GM12873 (cell line): ENCODE measurements around the gene ARFGAP1.

Source experiments
- TF ChIP-seq, protein P1 (sequence below): IDR thresholded peaks from 2 replicates; pipeline ENCODE4 v1.5.1; 2012; ENCODE audit warnings: low read depth, mild to moderate bottlenecking, moderate library complexity, low read length, control low read depth; ENCODE audit not compliant: insufficient read depth; ENCODE audit errors: missing control alignments

The ARFGAP1 gene

DNA sequence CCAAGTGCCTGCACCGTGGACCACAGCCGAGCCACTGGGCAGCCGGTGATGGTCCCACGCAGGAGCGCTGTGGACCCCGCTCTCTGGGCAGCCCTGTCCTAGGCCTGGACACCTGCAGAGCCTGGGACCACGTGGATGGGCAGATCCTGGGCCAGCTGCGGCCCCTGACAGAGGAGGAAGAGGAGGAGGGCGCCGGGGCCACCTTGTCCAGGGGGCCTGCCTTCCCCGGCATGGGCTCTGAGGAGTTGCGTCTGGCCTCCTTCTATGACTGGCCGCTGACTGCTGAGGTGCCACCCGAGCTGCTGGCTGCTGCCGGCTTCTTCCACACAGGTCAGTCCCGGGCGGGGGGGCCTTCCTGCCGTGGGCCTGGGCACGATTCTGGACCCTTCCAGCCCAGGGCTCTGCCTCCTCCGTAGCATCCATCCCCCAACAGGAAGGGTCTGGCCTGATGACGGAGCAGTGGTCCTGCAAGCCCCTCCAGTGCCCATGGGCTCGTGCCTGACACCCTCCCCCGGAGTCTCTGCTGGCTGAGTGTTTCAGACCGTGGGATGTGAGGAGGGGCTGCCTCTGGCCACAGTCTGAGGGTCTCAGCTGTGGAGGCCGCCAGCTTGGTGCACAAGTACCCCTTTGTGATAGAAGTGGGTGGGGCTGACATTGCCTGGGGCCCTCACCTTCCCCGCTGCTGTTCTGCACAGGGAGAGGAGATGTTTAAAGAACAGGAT, 36.3 kb upstream of the ARFGAP1 start:
- TF ChIP-seq, protein P1, sequence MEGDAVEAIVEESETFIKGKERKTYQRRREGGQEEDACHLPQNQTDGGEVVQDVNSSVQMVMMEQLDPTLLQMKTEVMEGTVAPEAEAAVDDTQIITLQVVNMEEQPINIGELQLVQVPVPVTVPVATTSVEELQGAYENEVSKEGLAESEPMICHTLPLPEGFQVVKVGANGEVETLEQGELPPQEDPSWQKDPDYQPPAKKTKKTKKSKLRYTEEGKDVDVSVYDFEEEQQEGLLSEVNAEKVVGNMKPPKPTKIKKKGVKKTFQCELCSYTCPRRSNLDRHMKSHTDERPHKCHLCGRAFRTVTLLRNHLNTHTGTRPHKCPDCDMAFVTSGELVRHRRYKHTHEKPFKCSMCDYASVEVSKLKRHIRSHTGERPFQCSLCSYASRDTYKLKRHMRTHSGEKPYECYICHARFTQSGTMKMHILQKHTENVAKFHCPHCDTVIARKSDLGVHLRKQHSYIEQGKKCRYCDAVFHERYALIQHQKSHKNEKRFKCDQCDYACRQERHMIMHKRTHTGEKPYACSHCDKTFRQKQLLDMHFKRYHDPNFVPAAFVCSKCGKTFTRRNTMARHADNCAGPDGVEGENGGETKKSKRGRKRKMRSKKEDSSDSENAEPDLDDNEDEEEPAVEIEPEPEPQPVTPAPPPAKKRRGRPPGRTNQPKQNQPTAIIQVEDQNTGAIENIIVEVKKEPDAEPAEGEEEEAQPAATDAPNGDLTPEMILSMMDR: no peak

DNA sequence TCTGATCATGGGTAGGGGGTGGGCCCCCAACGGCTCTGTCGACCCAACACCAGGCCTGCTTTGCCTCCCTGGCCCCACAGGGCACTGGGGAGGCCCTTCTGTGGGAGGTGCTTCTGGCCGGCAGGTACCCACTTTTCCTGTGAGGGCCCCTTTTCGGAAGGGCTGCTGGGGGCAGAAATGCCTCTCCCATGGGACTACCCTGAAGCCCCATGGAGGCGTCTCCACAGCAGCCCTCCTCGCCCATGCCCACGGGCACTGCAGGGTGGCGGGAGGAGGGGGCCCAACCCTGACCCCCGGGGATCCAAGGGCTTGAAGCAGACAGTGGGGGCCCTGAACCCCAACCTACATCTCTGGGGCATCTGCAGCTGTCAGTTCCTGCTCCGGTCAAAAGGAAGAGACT, 34.6 kb upstream of the ARFGAP1 start:
- TF ChIP-seq, protein P1: no peak

DNA sequence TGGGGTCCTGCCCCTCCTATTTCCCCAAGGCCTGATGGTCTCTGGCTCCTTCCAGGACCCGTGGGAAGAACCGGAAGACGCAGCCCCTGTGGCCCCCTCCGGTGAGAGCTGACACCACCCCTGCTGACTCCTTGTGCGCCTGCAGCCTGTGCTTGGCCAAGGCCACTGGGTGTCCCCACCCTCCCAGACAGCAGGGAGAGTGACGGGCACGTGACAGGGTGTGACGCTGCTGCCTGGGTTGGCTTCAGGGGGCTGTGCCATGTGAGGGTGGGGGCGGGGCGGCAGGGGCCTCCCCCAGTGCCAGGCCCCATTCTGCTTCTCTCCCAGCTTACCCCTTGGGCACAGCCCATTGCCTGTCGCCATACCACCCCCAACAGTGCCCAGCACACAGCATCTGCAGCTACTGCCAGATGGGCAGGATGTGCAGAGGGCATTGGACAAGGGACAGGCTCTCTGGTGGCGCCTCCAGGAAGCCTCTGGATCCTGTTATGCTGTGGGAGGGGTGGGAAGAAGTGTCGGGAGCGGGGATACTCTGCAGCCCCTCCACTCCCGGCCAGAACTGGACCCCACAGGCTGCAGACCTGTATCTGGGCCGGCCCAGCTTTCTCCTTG, 34.0 kb upstream of the ARFGAP1 start:
- TF ChIP-seq, protein P1: no peak

DNA sequence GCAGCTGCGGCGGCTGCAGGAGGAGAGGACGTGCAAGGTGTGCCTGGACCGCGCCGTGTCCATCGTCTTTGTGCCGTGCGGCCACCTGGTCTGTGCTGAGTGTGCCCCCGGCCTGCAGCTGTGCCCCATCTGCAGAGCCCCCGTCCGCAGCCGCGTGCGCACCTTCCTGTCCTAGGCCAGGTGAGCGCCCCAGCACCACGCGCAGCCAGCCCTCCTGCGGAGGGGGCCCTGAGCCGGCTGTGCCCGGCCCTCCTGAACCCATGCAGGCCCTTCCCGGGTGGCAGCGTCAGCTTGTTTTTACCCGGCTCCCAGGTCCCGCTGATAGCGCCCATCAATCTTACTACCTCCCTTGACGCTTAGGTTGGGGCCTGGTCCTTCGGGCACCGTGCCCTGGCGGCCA, 33.2 kb upstream of the ARFGAP1 start:
- TF ChIP-seq, protein P1: no peak

DNA sequence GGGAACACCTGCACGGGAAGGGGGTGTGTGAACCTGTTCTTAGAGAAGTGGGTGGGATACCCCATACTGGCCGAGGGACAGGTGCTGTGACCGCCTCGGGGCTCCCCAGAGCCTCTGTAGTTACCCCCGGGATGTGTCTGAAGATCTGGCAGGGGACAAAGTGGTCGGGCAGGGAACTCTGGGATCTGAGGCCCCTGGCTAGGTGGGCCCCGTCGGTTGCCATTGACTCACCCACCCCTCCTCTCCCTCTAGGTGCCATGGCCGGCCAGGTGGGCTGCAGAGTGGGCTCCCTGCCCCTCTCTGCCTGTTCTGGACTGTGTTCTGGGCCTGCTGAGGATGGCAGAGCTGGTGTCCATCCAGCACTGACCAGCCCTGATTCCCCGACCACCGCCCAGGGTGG, 32.6 kb upstream of the ARFGAP1 start:
- TF ChIP-seq, protein P1: no peak

DNA sequence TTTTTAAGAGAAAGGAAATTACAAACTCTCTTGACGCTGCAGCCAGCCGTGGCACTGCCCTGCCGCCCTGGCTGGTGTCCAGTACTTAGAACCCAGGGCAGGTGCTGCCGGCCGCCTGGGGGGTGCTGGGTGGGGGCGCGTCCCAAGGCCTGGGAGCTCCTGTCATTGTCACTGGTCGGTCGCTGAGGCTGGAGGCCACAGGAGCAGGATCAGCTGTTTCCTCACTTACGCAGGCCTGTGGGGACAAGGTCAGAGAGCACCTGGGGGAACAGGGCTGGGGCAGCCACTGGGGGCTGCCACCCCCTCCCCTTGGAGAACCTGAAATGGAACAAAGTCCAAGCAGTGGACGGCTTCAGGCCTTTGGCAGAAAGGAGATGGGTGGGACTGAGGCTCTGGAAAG, 31.3 kb upstream of the ARFGAP1 start:
- TF ChIP-seq, protein P1: no peak

DNA sequence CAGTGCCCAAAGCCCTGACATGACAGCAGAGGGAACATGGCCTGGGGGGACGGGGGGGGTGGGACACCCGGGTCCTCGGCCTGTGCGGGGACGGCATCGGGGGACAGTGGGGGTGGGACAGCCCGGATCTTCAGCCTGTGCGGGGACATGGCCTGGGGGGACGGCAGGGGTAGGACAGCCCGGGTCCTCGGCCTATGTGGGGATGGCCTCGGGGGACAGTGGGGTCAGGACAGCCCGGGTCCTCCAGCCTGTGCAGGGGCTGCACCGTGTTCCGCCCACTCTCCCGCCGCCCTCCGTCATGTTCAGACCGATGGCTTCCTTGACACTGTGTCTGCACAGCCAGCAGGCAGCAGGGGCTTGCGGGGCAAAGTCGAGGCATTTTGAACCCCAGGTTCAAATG, 29.9 kb upstream of the ARFGAP1 start:
- TF ChIP-seq, protein P1: no peak
